ENCODE measurements around the gene NEURL3.
"Not testable (repeated sequence)": the region's sequence is repeated elsewhere in the genome, so short reads cannot be mapped to it uniquely, and the experiment has no call there.

DNA sequence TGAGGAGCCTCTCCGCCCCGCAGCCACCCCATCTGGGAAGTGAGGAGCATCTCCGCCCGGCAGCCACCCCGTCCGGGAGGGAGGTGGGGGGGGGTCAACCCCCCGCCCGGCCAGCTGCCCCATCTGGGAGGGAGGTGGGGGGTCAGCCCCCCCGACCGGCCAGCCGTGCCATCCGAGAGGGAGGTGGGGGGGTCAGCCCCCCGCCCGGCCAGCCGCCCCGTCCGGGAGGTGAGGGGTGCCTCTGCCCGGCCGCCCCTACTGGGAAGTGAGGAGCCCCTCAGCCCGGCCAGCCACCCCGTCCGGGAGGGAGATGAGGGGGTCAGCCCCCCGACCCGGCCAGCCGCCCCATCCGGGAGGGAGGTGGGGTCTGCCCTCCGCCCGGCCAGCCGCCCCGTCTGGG lies 43.5 kb downstream of the NEURL3 start:
- TF ChIP-seq, protein P1, sequence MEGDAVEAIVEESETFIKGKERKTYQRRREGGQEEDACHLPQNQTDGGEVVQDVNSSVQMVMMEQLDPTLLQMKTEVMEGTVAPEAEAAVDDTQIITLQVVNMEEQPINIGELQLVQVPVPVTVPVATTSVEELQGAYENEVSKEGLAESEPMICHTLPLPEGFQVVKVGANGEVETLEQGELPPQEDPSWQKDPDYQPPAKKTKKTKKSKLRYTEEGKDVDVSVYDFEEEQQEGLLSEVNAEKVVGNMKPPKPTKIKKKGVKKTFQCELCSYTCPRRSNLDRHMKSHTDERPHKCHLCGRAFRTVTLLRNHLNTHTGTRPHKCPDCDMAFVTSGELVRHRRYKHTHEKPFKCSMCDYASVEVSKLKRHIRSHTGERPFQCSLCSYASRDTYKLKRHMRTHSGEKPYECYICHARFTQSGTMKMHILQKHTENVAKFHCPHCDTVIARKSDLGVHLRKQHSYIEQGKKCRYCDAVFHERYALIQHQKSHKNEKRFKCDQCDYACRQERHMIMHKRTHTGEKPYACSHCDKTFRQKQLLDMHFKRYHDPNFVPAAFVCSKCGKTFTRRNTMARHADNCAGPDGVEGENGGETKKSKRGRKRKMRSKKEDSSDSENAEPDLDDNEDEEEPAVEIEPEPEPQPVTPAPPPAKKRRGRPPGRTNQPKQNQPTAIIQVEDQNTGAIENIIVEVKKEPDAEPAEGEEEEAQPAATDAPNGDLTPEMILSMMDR (IDR thresholded peaks at IDR 0.05) = not testable (repeated sequence)
- TF ChIP-seq EZH2phosphoT487 (IDR thresholded peaks at IDR 0.05) = not testable (repeated sequence)
